Measurements from ENCODE around the gene TOMM20. TPM values are rescaled to one million over a fixed set of nuclear protein-coding genes. Genes with fewer than 3 reads are reported as not detected.

The TOMM20 gene
- total and polyA plus RNA-seq, 9 of the 15 experiments (the other 6 are each of a cell fraction or from before 2014, with no cell fraction given): 70.6 to 334 (median 159) TPM

DNA sequence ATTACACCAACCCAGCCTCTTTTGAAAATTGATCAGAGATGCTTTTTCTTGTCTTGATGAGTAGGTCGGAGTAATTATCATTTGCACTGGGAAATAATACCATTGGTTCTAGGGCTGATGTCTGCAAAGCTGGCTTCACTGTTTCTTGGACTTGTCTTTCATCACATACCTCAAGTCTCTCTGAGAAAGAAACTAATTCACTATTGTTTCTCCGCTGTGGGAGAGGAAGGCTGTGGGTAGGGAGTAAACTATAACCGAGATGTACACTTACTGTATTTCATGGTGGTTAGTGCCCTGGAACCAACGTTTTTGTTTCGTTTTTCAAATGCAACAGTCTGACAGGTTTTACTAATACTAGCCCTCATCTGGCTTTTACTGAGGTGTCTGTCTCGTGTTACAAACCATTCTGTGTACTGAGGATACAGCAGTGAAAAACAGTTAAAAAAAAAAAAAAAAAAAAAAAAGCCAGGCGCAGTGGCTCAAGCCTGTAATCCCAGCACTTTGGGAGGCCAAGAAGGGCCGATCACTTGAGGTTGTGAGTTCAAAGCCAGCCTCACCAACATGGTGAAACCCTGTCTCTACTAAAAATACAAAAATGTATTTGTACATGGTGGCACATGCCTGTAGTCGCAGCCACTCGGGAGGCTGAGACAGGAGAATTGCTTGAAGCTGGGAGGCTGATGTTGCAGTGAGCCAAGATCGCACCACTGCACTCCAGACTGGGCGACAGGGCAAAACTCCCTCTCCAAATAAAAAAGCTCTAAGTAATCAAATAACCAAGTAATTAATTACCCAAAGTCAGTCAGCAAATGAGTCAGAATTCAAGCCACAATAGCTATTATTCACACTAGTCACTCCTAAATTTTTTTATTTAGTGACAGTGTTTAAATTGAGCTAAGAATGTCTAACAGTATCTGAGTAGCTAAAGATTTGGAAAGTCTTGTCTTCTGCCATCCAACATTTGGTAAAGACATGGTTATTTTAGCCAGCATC, 23.3 kb downstream of the TOMM20 start:
- ChIA-PET POLR2A (interaction anchor here (0.6 to 5.2 kb wide), 9 partner anchors 8 to 299 kb away, joined by 3 to 51 read pairs (median 6); partner anchors contain the start of gene TOMM20), CTCF (ENCODE audit: low intra/inter-chr PET ratio) (interaction anchor here (1.5 to 2.1 kb wide), 3 partner anchors 312 to 678 kb away, joined by 6 to 9 read pairs (median 8); no protein-coding TSS in a partner anchor)
- FAIRE-seq (peak; percentile 49), DNase-seq (ENCODE audit: extremely low read depth in 1 of 4, low spot score in 3 of 4) (peak in 1 of 4 experiments; percentile 30), ATAC-seq (peak; percentile 20)
- H3K9ac ChIP-seq (ENCODE audit: insufficient read depth in 1 of 2, low read depth in 2 of 2, low read length in 2 of 2): peak overlapping the region in 1 of 2 experiments; percentile 67; a peak in 2 of 4 replicates
- in situ Hi-C loops (cut with MboI): no loop called here
- H3K9me3 ChIP-seq (replicated peaks; ENCODE audit: control insufficient read depth, insufficient read depth, low read depth, low read length): no peaks in the 10 kb centered on the region
- H2AFZ ChIP-seq (ENCODE audit: low read depth, low read length): peak overlapping the region; percentile 98
- H3K36me3 ChIP-seq (ENCODE audit: control insufficient read depth, insufficient read depth, low read length): peaks cover 36% of the 10 kb centered on the region
- H4K20me1 ChIP-seq (replicated peaks; ENCODE audit: control insufficient read depth, insufficient read depth, low read length): no peaks in the 10 kb centered on the region; the same call in 1 of the 2 replicates
- no peaks in the 10 kb centered on the region; the same call in 2 of the 3 replicates for H3K79me2 ChIP-seq (ENCODE audit: control insufficient read depth, insufficient read depth, low read length)
- H3K27me3 ChIP-seq (ENCODE audit: control insufficient read depth in 2 of 2, insufficient read depth in 2 of 2, low read length in 2 of 2): no peaks in the 10 kb centered on the region
- intact Hi-C loops (cut with micrococcal nuclease): no loop called here
- H3K4me2 ChIP-seq (ENCODE audit: insufficient read depth, low read length): peak overlapping the region; percentile 75
- BruUV-seq (replicated peaks): no TSS peak
- no peak overlapping the region for H3K4me3 ChIP-seq
- no peaks in the 10 kb centered on the region for H3K9me1 ChIP-seq (ENCODE audit: control insufficient read depth, insufficient read depth, low read length)
- peaks cover 5 to 14% of the 10 kb centered on the region in 2 experiments; a peak in 4 of 5 replicates for H3K4me1 ChIP-seq (replicated peaks in 1 of 2; ENCODE audit: control insufficient read depth in 2 of 2, insufficient read depth in 2 of 2, low read length in 2 of 2)
- peak overlapping the region; percentile 61; the same call in 2 of the 3 replicates for H3K27ac ChIP-seq (ENCODE audit: extremely low read depth, low read depth, low read length)
- WGBS (ENCODE audit: insufficient coverage, low coverage, missing lambda C conversion rate): 39% methylated on average over 11 of the region's 12 CpGs
- TF ChIP-seq SMAD3 (CRISPR knock-in tag; conservative IDR thresholded peaks at IDR 0.05) (no peak), MEIS2 (IDR thresholded peaks at IDR 0.05; ENCODE audit: partially characterized antibody) (peak; percentile 63), ZNF143 (CRISPR knock-in tag; IDR thresholded peaks at IDR 0.05) (no peak), MGA (IDR thresholded peaks at IDR 0.05) (0 out of 2 replicates have a peak, but pooled peaks have one; percentile 24)
